HL-60 (cell line): Measurements from ENCODE around the gene CFAP206.

Source experiments
- CTCF ChIP-seq: IDR thresholded peaks from one replicate; pipeline ENCODE4 v1.5.1; 2011; ENCODE audit warnings: low read length, control low read depth, inconsistent platforms; ENCODE audit not compliant: insufficient read depth
- POLR2AphosphoS5 ChIP-seq: IDR thresholded peaks from 2 replicates; pipeline ENCODE4 v1.6.1; 2012; ENCODE audit warnings: low read depth
- REST ChIP-seq: IDR thresholded peaks from 2 replicates; pipeline ENCODE4 v1.6.1; 2012; ENCODE audit warnings: low read depth; ENCODE audit not compliant: insufficient replicate concordance
- SPI1 ChIP-seq: IDR thresholded peaks from 2 replicates; pipeline ENCODE4 v1.6.1; 2012; ENCODE audit warnings: low read depth, mild to moderate bottlenecking, borderline replicate concordance

- no peak for TF ChIP-seq CTCF
- no peak for TF ChIP-seq REST
- no peak for TF ChIP-seq SPI1
- TF ChIP-seq POLR2AphosphoS5, result no peak
Observed at GRCh38 chr6:87407561-87407900, 241 bp upstream of the CFAP206 start.
